Stromal cell of bone marrow (primary cell): Measurements from ENCODE around the gene EVX2.

ENCODE experiments used
- DNase-seq: peaks from one replicate; pipeline ENCODE4 v3.0.0-alpha.2; 2012; ENCODE audit warnings: low read depth

The EVX2 gene

GRCh38 chr2:176122052-176122682 is 38.4 kb upstream of the EVX2 start:
- no peak for DNase-seq

GRCh38 chr2:176121190-176122051 is 37.7 kb upstream of the EVX2 start:
- DNase-seq: no peak

- no peak for DNase-seq
Observed at GRCh38 chr2:176120364-176121189, 36.8 kb upstream of the EVX2 start.

GRCh38 chr2:176118601-176119339 is 35.0 kb upstream of the EVX2 start:
- no peak for DNase-seq

- DNase-seq: no peak
Observed at GRCh38 chr2:176117823-176118371, 34.1 kb upstream of the EVX2 start.

- no peak for DNase-seq
Observed at GRCh38 chr2:176117162-176117822, 33.5 kb upstream of the EVX2 start.

GRCh38 chr2:176115883-176116813 is 32.4 kb upstream of the EVX2 start, which contains the start of gene HOXD10:
HOXD10 (plus strand) TSS chr2:176116778; CDS start chr2:176116834, 56 bp downstream.
- peak; percentile 72 for DNase-seq

- no peak for DNase-seq
Observed at GRCh38 chr2:176114930-176115625, 31.3 kb upstream of the EVX2 start.

GRCh38 chr2:176114120-176114929 is 30.6 kb upstream of the EVX2 start:
- DNase-seq: no peak

- DNase-seq: no peak
Observed at GRCh38 chr2:176112375-176113302, 28.9 kb upstream of the EVX2 start.

- no peak for DNase-seq
Observed at GRCh38 chr2:176111846-176112374, 28.1 kb upstream of the EVX2 start.

- DNase-seq: no peak
Observed at GRCh38 chr2:176111309-176111663, 27.5 kb upstream of the EVX2 start.

GRCh38 chr2:176110415-176111308 is 26.9 kb upstream of the EVX2 start:
- no peak for DNase-seq

GRCh38 chr2:176109946-176110345 is 26.2 kb upstream of the EVX2 start:
- DNase-seq: no peak

- no peak for DNase-seq
Observed at GRCh38 chr2:176109192-176109901, 25.6 kb upstream of the EVX2 start.
